GM18861 (cell line): ENCODE measurements around the gene HSPA12A.

Experiments
- ATAC-seq: cut with Tn5 transposase; IDR thresholded peaks from one replicate; pipeline ENCODE4 v1.9.1; 2021; ENCODE audit not compliant: unreplicated experiment

The HSPA12A gene

GRCh38 chr10:116771101-116771958, 29.0 kb upstream of the HSPA12A start:
- no peak for ATAC-seq

GRCh38 chr10:116770281-116770680, 27.9 kb upstream of the HSPA12A start:
- ATAC-seq: no peak

- no peak for ATAC-seq
These were observed 27.4 kb upstream of the HSPA12A start for GRCh38 chr10:116769791-116770190.

- ATAC-seq: no peak
These were observed 27.0 kb upstream of the HSPA12A start for GRCh38 chr10:116769368-116769767.

GRCh38 chr10:116768786-116769185, 26.4 kb upstream of the HSPA12A start:
- ATAC-seq: no peak

- no peak for ATAC-seq
These were observed 24.7 kb upstream of the HSPA12A start for GRCh38 chr10:116766837-116767634.

- ATAC-seq: no peak
These were observed 24.0 kb upstream of the HSPA12A start for GRCh38 chr10:116766241-116766827.

GRCh38 chr10:116765648-116766081, 23.3 kb upstream of the HSPA12A start:
- no peak for ATAC-seq

GRCh38 chr10:116764979-116765378, 22.6 kb upstream of the HSPA12A start:
- no peak for ATAC-seq

GRCh38 chr10:116763440-116763839, 21.1 kb upstream of the HSPA12A start:
- no peak for ATAC-seq

GRCh38 chr10:116761883-116762282, 19.5 kb upstream of the HSPA12A start:
- ATAC-seq: no peak

- no peak for ATAC-seq
These were observed 18.6 kb upstream of the HSPA12A start for GRCh38 chr10:116760919-116761318.

GRCh38 chr10:116757246-116757645, 14.9 kb upstream of the HSPA12A start:
- ATAC-seq: no peak

- ATAC-seq: no peak
These were observed 13.9 kb upstream of the HSPA12A start for GRCh38 chr10:116756277-116756676.

- ATAC-seq: no peak
These were observed 11.4 kb upstream of the HSPA12A start for GRCh38 chr10:116753759-116754158.

GRCh38 chr10:116752969-116753665, 10.8 kb upstream of the HSPA12A start:
- no peak for ATAC-seq

GRCh38 chr10:116752563-116752962, 10.2 kb upstream of the HSPA12A start:
- ATAC-seq: no peak

- ATAC-seq: no peak
These were observed 6.1 kb upstream of the HSPA12A start for GRCh38 chr10:116748471-116748870.

- ATAC-seq: no peak
These were observed 5.7 kb upstream of the HSPA12A start for GRCh38 chr10:116748041-116748440.

- no peak for ATAC-seq
These were observed 5.0 kb upstream of the HSPA12A start for GRCh38 chr10:116747325-116747724.

GRCh38 chr10:116744885-116745284, 2.5 kb upstream of the HSPA12A start:
- no peak for ATAC-seq
